ENCODE results near the gene OSBP2.

DNA sequence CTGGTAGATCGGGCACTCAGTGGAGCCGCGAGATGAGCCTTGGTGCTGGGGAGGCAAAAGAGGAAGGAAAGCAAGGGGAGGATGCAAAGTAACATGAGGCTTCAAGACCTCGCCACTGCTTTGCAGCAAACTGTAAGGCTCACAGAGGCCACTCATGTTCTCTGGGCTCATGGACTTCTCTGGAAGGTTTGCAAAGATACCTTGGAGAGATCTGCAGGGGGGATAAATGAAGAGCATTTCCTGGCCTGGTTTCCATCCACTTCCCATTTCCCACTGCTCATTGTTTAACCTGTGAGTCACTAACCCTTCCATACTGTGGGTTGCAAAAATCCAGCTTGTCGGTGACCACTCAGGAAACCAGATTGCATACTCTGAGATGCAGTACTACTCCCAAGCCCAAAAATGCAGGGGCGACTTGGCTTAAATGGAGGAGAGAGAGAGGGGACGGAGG lies 38.5 kb downstream of the OSBP2 start:
- TF ChIP-seq, protein P1, sequence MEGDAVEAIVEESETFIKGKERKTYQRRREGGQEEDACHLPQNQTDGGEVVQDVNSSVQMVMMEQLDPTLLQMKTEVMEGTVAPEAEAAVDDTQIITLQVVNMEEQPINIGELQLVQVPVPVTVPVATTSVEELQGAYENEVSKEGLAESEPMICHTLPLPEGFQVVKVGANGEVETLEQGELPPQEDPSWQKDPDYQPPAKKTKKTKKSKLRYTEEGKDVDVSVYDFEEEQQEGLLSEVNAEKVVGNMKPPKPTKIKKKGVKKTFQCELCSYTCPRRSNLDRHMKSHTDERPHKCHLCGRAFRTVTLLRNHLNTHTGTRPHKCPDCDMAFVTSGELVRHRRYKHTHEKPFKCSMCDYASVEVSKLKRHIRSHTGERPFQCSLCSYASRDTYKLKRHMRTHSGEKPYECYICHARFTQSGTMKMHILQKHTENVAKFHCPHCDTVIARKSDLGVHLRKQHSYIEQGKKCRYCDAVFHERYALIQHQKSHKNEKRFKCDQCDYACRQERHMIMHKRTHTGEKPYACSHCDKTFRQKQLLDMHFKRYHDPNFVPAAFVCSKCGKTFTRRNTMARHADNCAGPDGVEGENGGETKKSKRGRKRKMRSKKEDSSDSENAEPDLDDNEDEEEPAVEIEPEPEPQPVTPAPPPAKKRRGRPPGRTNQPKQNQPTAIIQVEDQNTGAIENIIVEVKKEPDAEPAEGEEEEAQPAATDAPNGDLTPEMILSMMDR (IDR thresholded peaks at IDR 0.05): no peak
- TF ChIP-seq POLR2A (IDR thresholded peaks at IDR 0.05) (no peak), POLR2AphosphoS5 (IDR thresholded peaks at IDR 0.05) (no peak)

Measured in breast epithelium (tissue), 3 donors.